B cell (primary cell): Measurements from ENCODE around the gene RBM44. TPM values are rescaled to one million over a fixed set of nuclear protein-coding genes. Genes with fewer than 3 reads are reported as not detected.

Experiments used
- ATAC-seq: fragments of 200-7000 bp; cut with Tn5 transposase; one replicate; pipeline ENCODE4 v1.10.0; 2021; ENCODE audit warnings: low read depth, mild to moderate bottlenecking, moderate number of reproducible peaks, moderate library complexity
- CTCF ChIA-PET: fragments of 350-600 bp; sonication (Branson Sonifier 250); formaldehyde crosslinking; loops from one replicate; lab custom pipeline; 2021; ENCODE audit warnings: antibody characterized with exemption, inconsistent platforms; lab: Charles Lee
- POLR2A ChIA-PET: fragments of 350-600 bp; sonication (Branson Sonifier 250); formaldehyde crosslinking; loops from one replicate; lab custom pipeline; 2021; ENCODE audit warnings: antibody characterized with exemption; lab: Charles Lee
- DNase-seq: peaks from one replicate; pipeline ENCODE4 v3.0.0; 2013
- H2AFZ ChIP-seq: 2 replicates; pipeline ENCODE4 v1.6.1; 2012; ENCODE audit warnings: mild to moderate bottlenecking, low read depth, low read length; ENCODE audit not compliant: insufficient read depth, poor library complexity, severe bottlenecking
- H3K27ac ChIP-seq, 2 donors: 1 replicate in 1 of 2; 2 replicates in 1 of 2; pipeline ENCODE4 v1.5.1; 2012 to 2013; ENCODE audit warnings: low read length in 2 of 2, mild to moderate bottlenecking in 2 of 2, moderate library complexity in 1 of 2
- H3K27me3 ChIP-seq, 4 experiments: fragments of 200-600 bp in 1 of 4; sonication (generic) in 1 of 4; replicated peaks in 1 of 4; 1 replicate in 2 of 4; 2 replicates in 2 of 4; pipeline versions ENCODE4 v1.6.1 to v1.7.0; 2013 to 2016; ENCODE audit warnings: low read length in 3 of 4, mild to moderate bottlenecking in 2 of 4, mixed read lengths in 1 of 4, moderate library complexity in 1 of 4; ENCODE audit not compliant: insufficient read depth in 4 of 4, control insufficient read depth in 3 of 4; ENCODE audit errors: control extremely low read depth in 1 of 4
- H3K36me3 ChIP-seq, 2 experiments: replicated peaks in 1 of 2; 1 replicate in 1 of 2; 2 replicates in 1 of 2; pipeline versions ENCODE4 v1.6.1 to v1.7.1; 2013; ENCODE audit warnings: low read length in 1 of 2; ENCODE audit not compliant: insufficient read depth in 2 of 2, control insufficient read depth in 1 of 2; ENCODE audit errors: control extremely low read depth in 1 of 2, extremely low read depth in 1 of 2
- H3K4me1 ChIP-seq, 2 donors: fragments of 200-600 bp in 1 of 2; sonication (generic) in 1 of 2; 1 replicate in 1 of 2; 2 replicates in 1 of 2; pipeline versions ENCODE4 v1.5.1 to v1.6.1; 2013 to 2017; ENCODE audit warnings: low read length in 2 of 2; ENCODE audit not compliant: control insufficient read depth in 2 of 2, insufficient read depth in 2 of 2
- H3K4me2 ChIP-seq: replicated peaks from 2 replicates; pipeline ENCODE3; 2012; ENCODE audit warnings: mild to moderate bottlenecking, low read depth, low read length; ENCODE audit not compliant: poor library complexity, severe bottlenecking
- H3K4me3 ChIP-seq, 5 experiments: fragments of 200-600 bp in 1 of 5; sonication (generic) in 1 of 5; 1 replicate in 3 of 5; 2 replicates in 2 of 5; pipeline versions ENCODE4 v1.5.1 to v1.7.0; 2011 to 2016; ENCODE audit warnings: low read length in 4 of 5, mild to moderate bottlenecking in 4 of 5, low read depth in 2 of 5, control low read depth in 1 of 5, moderate library complexity in 1 of 5; ENCODE audit not compliant: insufficient read depth in 1 of 5; ENCODE audit errors: control extremely low read depth in 1 of 5, extremely low read depth in 1 of 5
- H3K79me2 ChIP-seq: fragments of 200-600 bp; sonication (generic); one replicate; pipeline ENCODE4 v1.6.0; 2016; ENCODE audit warnings: low read length; ENCODE audit not compliant: control insufficient read depth, insufficient read depth
- H3K9ac ChIP-seq: fragments of 200-600 bp; sonication (generic); 2 replicates; pipeline ENCODE4 v1.6.1; 2017; ENCODE audit warnings: mild to moderate bottlenecking, low read length, moderate library complexity
- H3K9me3 ChIP-seq, 3 donors: one replicate each; pipeline versions ENCODE4 v1.6.1 to v1.7.1; 2013; ENCODE audit warnings: low read length in 2 of 3; ENCODE audit not compliant: control insufficient read depth in 2 of 3, insufficient read depth in 1 of 3; ENCODE audit errors: control extremely low read depth in 1 of 3
- H4K20me1 ChIP-seq: 2 replicates; pipeline ENCODE4 v1.6.0; 2012; ENCODE audit warnings: mild to moderate bottlenecking, low read length; ENCODE audit not compliant: insufficient read depth, control insufficient read depth, poor library complexity, severe bottlenecking
- H3K27ac Mint-ChIP-seq: one replicate; pipeline ENCODE4 v1.8.0; 2021; ENCODE audit warnings: mixed read lengths
- H3K27me3 Mint-ChIP-seq: one replicate; pipeline ENCODE4 v1.8.0; 2021; ENCODE audit warnings: mixed read lengths
- H3K4me1 Mint-ChIP-seq: one replicate; pipeline ENCODE4 v1.8.0; 2021; ENCODE audit warnings: mixed read lengths
- H3K4me3 Mint-ChIP-seq: one replicate; pipeline ENCODE4 v1.8.0; 2021; ENCODE audit warnings: mixed read lengths
- H3K9me3 Mint-ChIP-seq: one replicate; pipeline ENCODE4 v1.8.0; 2022; ENCODE audit warnings: mixed read lengths; ENCODE audit not compliant: insufficient read depth
- CTCF ChIP-seq: fragments of 200-600 bp; IDR thresholded peaks from one replicate; pipeline ENCODE4 v1.8.0; 2022; ENCODE audit warnings: antibody characterized with exemption, mild to moderate bottlenecking
- EZH2 ChIP-seq: IDR thresholded peaks from 2 replicates; pipeline ENCODE4 v1.6.1; 2012; ENCODE audit warnings: borderline replicate concordance, low read depth, mild to moderate bottlenecking, moderate library complexity, low read length; ENCODE audit not compliant: insufficient read depth, poor library complexity, severe bottlenecking
- WGBS: methylation state at CpG from one replicate; pipeline ENCODE4 v1.1.5; 2013; ENCODE audit warnings: missing lambda C conversion rate; ENCODE audit not compliant: insufficient coverage; 5-methylcytosine and 5-hydroxymethylcytosine counted together
- intact Hi-C: fragments of 100-400 bp; cut with micrococcal nuclease; formaldehyde crosslinking; loops from one replicate; pipeline ENCODE4 v1.10.0; 2022
- polyA plus RNA-seq: library from polyadenylated mRNA; depleted of rRNA; stranded (reverse); fragments of >200 nt; gene quantifications from 2 replicates; pipeline ENCODE4 v1.2.3, GENCODE V29; 2012
- total RNA-seq, 2 donors: library from RNA; stranded (reverse); fragments of 120-200 nt in 1 of 2; gene quantifications; 1 replicate in 1 of 2; 2 replicates in 1 of 2; pipeline versions ENCODE4 v1.2.3 to v1.2.4, GENCODE V29; 2013 to 2022

RBM44 gene
- total and polyA plus RNA-seq, 2 donors (not counting 1 experiment from before 2014, with no cell fraction given) = 0.39 to 1.3 TPM

- Histone ChIP-seq H3K79me2 (no peaks in the 10 kb centered on the region), H3K9ac (no peak overlapping the region), H3K9me3 (peaks cover 0 to 8% (median 3%) of the 10 kb centered on the region in 3 donors), H3K27ac (no peak overlapping the region), H2AFZ (no peak overlapping the region), H4K20me1 (no peaks in the 10 kb centered on the region), H3K36me3 (no peaks in the 10 kb centered on the region), H3K27me3 (no peaks in the 10 kb centered on the region), H3K4me1 (no peaks in the 10 kb centered on the region), H3K4me2 (no peak overlapping the region), H3K4me3 (no peak overlapping the region)
- no peaks in the 10 kb centered on the region for H3K27me3 Mint-ChIP-seq
- 89% methylated on average over 3 of the region's 6 CpGs for WGBS
- DNase-seq (no peak), ATAC-seq (no peak)
- H3K9me3 Mint-ChIP-seq = peaks cover under 1% of the 10 kb centered on the region
- H3K27ac Mint-ChIP-seq = no peak overlapping the region
- no peak for TF ChIP-seq CTCF
- no peak for TF ChIP-seq EZH2
- no peak overlapping the region for H3K4me3 Mint-ChIP-seq
- POLR2A ChIA-PET = no interaction called here
- CTCF ChIA-PET = no interaction called here
- H3K4me1 Mint-ChIP-seq = no peaks in the 10 kb centered on the region
- intact Hi-C loops = no loop called here
Observed at GRCh38 chr2:237791977-237792727, 6.4 kb upstream of the RBM44 start.

GRCh38 chr2:237797253-237797652 is 1.3 kb upstream of the RBM44 start:
- H3K27ac Mint-ChIP-seq = no peak overlapping the region
- Histone ChIP-seq H3K9ac (no peak overlapping the region), H3K4me1 (no peaks in the 10 kb centered on the region), H2AFZ (no peak overlapping the region), H3K79me2 (no peaks in the 10 kb centered on the region), H3K9me3 (peaks cover 0 to 17% (median 1%) of the 10 kb centered on the region in 3 donors), H3K4me2 (no peak overlapping the region), H3K27me3 (no peaks in the 10 kb centered on the region), H3K36me3 (no peaks in the 10 kb centered on the region), H4K20me1 (no peaks in the 10 kb centered on the region), H3K27ac (no peak overlapping the region), H3K4me3 (no peak overlapping the region)
- DNase-seq = no peak
- H3K27me3 Mint-ChIP-seq = no peaks in the 10 kb centered on the region
- intact Hi-C loops = no loop called here
- no peak for ATAC-seq
- H3K4me1 Mint-ChIP-seq = no peaks in the 10 kb centered on the region
- H3K9me3 Mint-ChIP-seq = peaks cover 4% of the 10 kb centered on the region
- no CpG with 5 or more reads among the region's 3 CpGs for WGBS
- no peak overlapping the region for H3K4me3 Mint-ChIP-seq
- TF ChIP-seq CTCF (no peak), EZH2 (no peak)
- ChIA-PET CTCF (no interaction called here), POLR2A (no interaction called here)
